Coronary artery (tissue), 2 donors: ENCODE measurements around the gene MAPKAP1.

Source experiments
- DNase-seq: peaks from one replicate; pipeline ENCODE4 v3.0.0-alpha.2; 2017; ENCODE audit warnings: low spot score
- H3K27ac ChIP-seq, 2 donors: fragments of 200-600 bp; sonication (generic); one replicate each; pipeline ENCODE4 v1.5.1; 2016 to 2019
- H3K4me3 ChIP-seq: fragments of 200-600 bp; sonication (generic); 2 replicates; pipeline ENCODE4 v1.5.1; 2016; ENCODE audit warnings: mild to moderate bottlenecking, moderate library complexity
- TF ChIP-seq, protein P1 (sequence below): fragments of 200-600 bp; sonication (generic); IDR thresholded peaks from one replicate; pipeline ENCODE4 v1.5.1; 2019; ENCODE audit warnings: antibody characterized with exemption

MAPKAP1 gene

DNA sequence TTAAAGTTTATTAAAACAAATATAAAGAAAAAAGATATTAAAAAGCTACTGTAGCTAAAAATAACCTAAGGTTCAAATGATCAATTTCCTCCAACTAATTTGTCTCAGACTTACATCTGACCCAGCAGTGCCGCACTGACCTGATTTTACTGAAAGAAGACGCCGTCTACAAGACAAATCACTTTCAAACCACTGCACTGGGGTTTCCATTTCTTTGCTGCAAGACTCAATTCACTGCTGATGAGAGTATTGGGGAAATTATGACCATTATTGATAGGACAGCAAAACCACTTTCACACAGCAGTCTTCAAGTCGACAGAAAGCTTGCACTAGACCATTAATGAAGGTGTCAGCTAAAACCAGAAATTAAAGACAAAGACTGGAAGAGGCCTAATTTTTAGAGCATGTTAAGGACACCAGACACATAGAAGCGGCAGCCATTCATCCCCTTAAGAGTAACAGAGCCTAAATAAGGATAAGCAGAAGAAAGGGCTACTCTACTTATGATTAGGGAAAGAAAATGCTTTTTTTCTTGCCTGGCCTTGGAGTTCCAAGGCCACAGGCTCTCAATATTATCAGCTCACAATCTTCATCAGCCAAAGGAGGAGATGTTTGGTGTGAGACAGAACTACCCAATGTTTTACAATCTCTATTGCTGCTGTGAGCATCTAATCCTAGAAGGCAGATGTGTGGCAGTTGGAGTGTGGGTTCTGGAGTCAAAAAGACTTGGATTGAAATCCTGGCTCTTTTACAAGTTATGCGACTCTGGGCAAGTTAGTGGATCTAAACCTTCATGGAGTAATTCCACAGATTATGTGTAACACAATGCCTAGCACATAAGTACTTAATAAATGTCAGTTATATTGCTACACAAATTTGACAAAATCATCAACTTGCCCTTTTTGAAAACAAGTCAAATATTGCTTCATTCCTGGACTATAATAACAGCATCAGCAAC lies 190.7 kb downstream of the MAPKAP1 start:
- TF ChIP-seq, protein P1, sequence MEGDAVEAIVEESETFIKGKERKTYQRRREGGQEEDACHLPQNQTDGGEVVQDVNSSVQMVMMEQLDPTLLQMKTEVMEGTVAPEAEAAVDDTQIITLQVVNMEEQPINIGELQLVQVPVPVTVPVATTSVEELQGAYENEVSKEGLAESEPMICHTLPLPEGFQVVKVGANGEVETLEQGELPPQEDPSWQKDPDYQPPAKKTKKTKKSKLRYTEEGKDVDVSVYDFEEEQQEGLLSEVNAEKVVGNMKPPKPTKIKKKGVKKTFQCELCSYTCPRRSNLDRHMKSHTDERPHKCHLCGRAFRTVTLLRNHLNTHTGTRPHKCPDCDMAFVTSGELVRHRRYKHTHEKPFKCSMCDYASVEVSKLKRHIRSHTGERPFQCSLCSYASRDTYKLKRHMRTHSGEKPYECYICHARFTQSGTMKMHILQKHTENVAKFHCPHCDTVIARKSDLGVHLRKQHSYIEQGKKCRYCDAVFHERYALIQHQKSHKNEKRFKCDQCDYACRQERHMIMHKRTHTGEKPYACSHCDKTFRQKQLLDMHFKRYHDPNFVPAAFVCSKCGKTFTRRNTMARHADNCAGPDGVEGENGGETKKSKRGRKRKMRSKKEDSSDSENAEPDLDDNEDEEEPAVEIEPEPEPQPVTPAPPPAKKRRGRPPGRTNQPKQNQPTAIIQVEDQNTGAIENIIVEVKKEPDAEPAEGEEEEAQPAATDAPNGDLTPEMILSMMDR: no peak
- no peak for DNase-seq
- Histone ChIP-seq H3K4me3 (no peak overlapping the region), H3K27ac (no peak overlapping the region)

DNA sequence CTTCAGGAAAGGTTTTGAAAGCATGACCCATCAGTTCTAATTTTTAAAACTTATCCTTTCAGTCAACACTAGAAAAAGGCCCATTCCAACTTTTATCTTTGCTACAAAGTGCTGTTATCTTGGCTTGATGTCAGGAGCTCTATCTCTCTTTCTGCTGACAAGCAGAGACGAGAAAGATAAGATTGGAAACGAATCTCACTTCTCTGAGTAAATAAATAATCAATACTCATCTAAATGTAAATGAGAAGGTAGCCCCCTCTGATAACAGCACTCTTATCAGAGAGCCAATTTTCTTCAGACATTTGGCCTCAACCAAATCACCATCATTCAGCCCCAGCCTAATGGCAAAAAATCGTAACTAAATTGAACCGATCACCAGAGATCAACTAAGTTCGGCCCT lies 191.7 kb downstream of the MAPKAP1 start:
- H3K4me3 ChIP-seq: no peak overlapping the region
- no peak overlapping the region for H3K27ac ChIP-seq
- TF ChIP-seq, protein P1: no peak
- DNase-seq: no peak

DNA sequence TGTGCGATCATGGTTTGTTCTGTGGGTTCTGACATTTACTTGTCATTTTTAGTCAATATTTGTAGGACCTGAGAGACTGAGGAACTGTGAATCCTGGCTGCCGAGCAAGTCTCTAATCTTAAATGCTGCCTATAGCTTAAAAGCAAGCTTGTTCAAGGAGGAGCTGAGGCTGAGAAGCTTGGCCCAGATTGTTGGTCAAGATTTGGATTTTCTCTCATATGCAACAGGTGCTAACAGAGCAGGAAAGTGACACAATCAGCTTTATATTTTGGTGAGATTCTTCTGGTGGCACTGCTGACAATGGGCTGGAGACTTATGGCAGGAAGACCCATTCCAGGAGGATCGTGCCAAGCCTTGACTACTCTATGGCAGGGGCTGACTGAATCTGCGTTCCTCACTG lies 192.5 kb downstream of the MAPKAP1 start:
- H3K27ac ChIP-seq: no peak overlapping the region
- TF ChIP-seq, protein P1: no peak
- no peak for DNase-seq
- no peak overlapping the region for H3K4me3 ChIP-seq

DNA sequence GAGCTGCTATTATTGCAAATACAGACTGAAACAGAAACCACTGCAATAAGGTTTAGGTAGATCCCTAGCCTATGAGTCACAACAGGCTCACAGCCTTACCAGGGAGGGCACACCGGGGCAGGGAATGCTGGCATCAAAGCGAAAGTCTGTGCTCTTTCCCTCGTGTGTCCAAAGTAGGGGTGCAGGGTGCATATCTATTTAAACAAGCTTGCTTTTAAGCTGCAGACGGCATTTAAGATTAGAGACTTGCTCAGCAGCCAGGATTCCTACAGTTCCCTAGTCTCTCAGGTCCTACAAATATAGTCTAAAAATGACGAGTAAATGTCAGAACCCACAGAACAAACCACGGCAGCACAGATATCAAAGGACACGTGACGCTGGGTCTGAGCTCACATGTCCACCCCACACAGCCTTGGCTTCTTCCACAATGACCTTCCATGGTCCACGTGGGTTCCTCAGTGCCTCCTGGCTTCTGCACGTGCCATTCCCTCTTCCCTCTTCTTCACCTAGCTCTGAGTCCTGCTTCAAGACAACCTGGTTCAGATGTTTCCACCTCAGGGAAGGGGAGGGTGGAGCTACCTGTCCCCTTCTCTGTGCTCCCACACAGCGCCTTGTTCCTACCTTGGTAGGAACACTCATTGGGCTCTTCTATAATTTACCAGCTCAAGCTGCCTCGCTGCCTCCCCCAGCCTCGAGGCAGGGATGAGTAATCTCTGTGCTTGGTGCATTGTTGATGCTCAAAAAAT lies 193.2 kb downstream of the MAPKAP1 start:
- TF ChIP-seq, protein P1: no peak
- DNase-seq: no peak
- no peak overlapping the region for H3K27ac ChIP-seq
- H3K4me3 ChIP-seq: peak overlapping the region; percentile 27

DNA sequence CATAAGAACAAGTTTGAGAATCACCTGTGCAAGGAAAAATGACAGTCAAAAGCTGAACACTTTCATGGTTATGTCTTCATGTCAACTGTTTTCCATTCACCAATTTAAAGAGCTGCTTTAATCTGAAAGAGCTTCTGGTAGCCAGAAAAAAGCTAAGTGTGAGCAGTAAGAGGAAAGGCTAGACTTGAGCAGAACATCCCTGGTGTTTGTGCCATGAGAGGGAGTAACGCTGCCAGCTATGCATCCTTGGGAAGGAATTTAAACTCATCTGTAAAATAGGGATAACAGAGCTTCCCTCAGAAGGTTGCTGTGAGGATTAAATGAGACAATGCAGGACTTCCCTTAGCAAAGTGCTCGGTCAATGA lies 193.7 kb downstream of the MAPKAP1 start:
- H3K27ac ChIP-seq: no peak overlapping the region
- peak overlapping the region; percentile 27 for H3K4me3 ChIP-seq
- no peak for DNase-seq

DNA sequence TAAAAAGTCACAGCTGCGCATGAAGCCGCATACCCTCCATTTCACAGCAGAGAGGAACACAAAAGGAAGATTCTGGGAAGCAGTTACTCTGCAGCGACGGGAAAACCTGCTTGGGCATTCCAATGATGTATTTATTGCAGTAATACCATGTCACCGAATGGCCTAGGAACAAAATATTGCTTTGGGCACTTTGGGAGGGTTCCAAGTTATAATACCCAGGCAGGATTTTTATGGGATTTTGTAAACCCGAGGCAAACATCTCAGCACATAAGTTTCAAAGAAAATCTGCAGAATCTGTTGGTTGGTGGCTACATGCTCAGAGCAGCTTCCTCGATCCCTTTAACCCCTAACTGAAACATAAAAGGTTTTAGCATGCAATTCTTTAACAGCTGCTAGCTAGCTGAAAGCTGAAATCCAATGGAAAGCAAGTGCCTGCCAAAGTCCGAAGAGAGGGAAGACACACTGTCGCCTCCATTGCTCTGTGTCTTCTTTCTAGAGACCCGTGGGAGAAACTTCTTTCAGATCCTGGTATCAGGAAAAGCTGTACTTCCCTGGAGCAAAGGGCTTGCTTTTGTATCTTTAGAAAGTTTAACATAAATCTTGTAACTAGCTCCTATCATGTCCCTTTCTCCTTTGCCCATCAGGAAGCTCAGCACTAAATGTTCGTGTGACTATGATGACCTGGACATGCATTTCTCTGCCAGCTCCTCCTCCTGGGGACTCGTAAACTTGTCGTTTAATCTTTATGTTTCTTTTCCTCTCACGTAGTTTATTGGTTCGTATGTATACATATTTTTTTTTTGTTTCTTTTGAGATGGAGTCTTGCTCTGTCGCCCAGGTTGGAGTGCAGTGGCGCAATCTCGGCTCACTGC lies 195.0 kb downstream of the MAPKAP1 start:
- Histone ChIP-seq H3K27ac (no peak overlapping the region), H3K4me3 (no peak overlapping the region)
- TF ChIP-seq, protein P1: no peak
- DNase-seq: no peak

More for the DNA sequence above, 193.7 kb downstream of the MAPKAP1 start:
- TF ChIP-seq, protein P1: no peak
